Trophoblast cell (in vitro differentiated cells and primary cell): Measurements from ENCODE around the gene SARM1.

ENCODE experiments used
- DNase-seq, 2 donors: peaks; one replicate each; pipeline ENCODE4 v3.0.0-alpha.2; 2016
- H2AFZ ChIP-seq: 2 replicates; pipeline ENCODE4 v1.6.1; 2013; ENCODE audit warnings: low read length, moderate library complexity, mild to moderate bottlenecking; ENCODE audit not compliant: insufficient read depth, poor library complexity
- H2AK5ac ChIP-seq: 2 replicates; pipeline ENCODE4 v1.6.1; 2013; ENCODE audit warnings: mild to moderate bottlenecking, low read length
- H2BK120ac ChIP-seq: 2 replicates; pipeline ENCODE4 v1.6.1; 2013; ENCODE audit warnings: low read length, mild to moderate bottlenecking, moderate library complexity; ENCODE audit not compliant: insufficient read depth, poor library complexity
- H2BK12ac ChIP-seq: 2 replicates; pipeline ENCODE4 v1.6.1; 2013; ENCODE audit warnings: mild to moderate bottlenecking, low read length, moderate library complexity
- H2BK5ac ChIP-seq: 2 replicates; pipeline ENCODE4 v1.6.1; 2013; ENCODE audit warnings: low read length, low read depth, moderate library complexity, mild to moderate bottlenecking; ENCODE audit not compliant: poor library complexity
- H3K14ac ChIP-seq: 2 replicates; pipeline ENCODE4 v1.6.1; 2013; ENCODE audit warnings: mild to moderate bottlenecking, low read length
- H3K18ac ChIP-seq: 2 replicates; pipeline ENCODE4 v1.6.1; 2013; ENCODE audit warnings: mild to moderate bottlenecking, low read length
- H3K23ac ChIP-seq: 2 replicates; pipeline ENCODE4 v1.6.1; 2013; ENCODE audit warnings: low read length
- H3K27ac ChIP-seq: 2 replicates; pipeline ENCODE4 v1.5.1; 2013; ENCODE audit warnings: low read depth, mild to moderate bottlenecking, inconsistent platforms, low read length, moderate library complexity
- H3K27me3 ChIP-seq: 2 replicates; pipeline ENCODE4 v1.6.1; 2013; ENCODE audit warnings: inconsistent platforms, mild to moderate bottlenecking, low read length, moderate library complexity; ENCODE audit not compliant: insufficient read depth
- H3K36me3 ChIP-seq, 2 experiments: 1 replicate in 1 of 2; 2 replicates in 1 of 2; pipeline ENCODE4 v1.6.1; 2013; ENCODE audit warnings: low read length in 2 of 2, mild to moderate bottlenecking in 2 of 2, moderate library complexity in 1 of 2; ENCODE audit not compliant: insufficient read depth in 2 of 2, control insufficient read depth in 1 of 2
- H3K4ac ChIP-seq: 2 replicates; pipeline ENCODE4 v1.6.1; 2013; ENCODE audit warnings: low read depth, mild to moderate bottlenecking, low read length, moderate library complexity
- H3K4me1 ChIP-seq, 2 experiments: 1 replicate in 1 of 2; 2 replicates in 1 of 2; pipeline ENCODE4 v1.6.1; 2013; ENCODE audit warnings: low read length in 2 of 2, mild to moderate bottlenecking in 2 of 2, moderate library complexity in 1 of 2; ENCODE audit not compliant: insufficient read depth in 2 of 2, control insufficient read depth in 1 of 2
- H3K4me2 ChIP-seq: 2 replicates; pipeline ENCODE4 v1.6.1; 2013; ENCODE audit warnings: inconsistent platforms, mild to moderate bottlenecking, low read length, moderate library complexity
- H3K4me3 ChIP-seq: 2 replicates; pipeline ENCODE4 v1.5.1; 2013; ENCODE audit warnings: mild to moderate bottlenecking, low read depth, low read length, inconsistent platforms
- H3K79me1 ChIP-seq: one replicate; pipeline ENCODE4 v1.6.1; 2013; ENCODE audit warnings: low read length
- H3K79me2 ChIP-seq: 2 replicates; pipeline ENCODE4 v1.6.1; 2013; ENCODE audit warnings: low read length, mild to moderate bottlenecking; ENCODE audit not compliant: control insufficient read depth, insufficient read depth, poor library complexity
- H3K9ac ChIP-seq: 2 replicates; pipeline ENCODE4 v1.6.1; 2013; ENCODE audit warnings: mild to moderate bottlenecking, low read length
- H3K9me3 ChIP-seq: 2 replicates; pipeline ENCODE4 v1.6.1; 2013; ENCODE audit warnings: low read depth, mild to moderate bottlenecking, control low read depth, inconsistent platforms, low read length; ENCODE audit not compliant: insufficient read depth
- H4K12ac ChIP-seq: 2 replicates; pipeline ENCODE4 v1.6.1; 2013; ENCODE audit warnings: low read depth, mild to moderate bottlenecking, low read length, moderate library complexity
- H4K8ac ChIP-seq: 2 replicates; pipeline ENCODE4 v1.6.1; 2013; ENCODE audit warnings: low read depth, mild to moderate bottlenecking, low read length, moderate library complexity
- H4K91ac ChIP-seq: one replicate; pipeline ENCODE4 v1.6.1; 2013; ENCODE audit warnings: low read depth, mild to moderate bottlenecking, low read length, moderate library complexity
- WGBS: extraction: QIAGEN DNeasy Blood & Tissue Kit; methylation state at CpG from one replicate; pipeline ENCODE4 v1.1.7; 2013; ENCODE audit warnings: missing lambda C conversion rate; ENCODE audit not compliant: insufficient read length, insufficient coverage; ENCODE audit errors: extremely low coverage; 5-methylcytosine and 5-hydroxymethylcytosine counted together

Gene SARM1

DNA sequence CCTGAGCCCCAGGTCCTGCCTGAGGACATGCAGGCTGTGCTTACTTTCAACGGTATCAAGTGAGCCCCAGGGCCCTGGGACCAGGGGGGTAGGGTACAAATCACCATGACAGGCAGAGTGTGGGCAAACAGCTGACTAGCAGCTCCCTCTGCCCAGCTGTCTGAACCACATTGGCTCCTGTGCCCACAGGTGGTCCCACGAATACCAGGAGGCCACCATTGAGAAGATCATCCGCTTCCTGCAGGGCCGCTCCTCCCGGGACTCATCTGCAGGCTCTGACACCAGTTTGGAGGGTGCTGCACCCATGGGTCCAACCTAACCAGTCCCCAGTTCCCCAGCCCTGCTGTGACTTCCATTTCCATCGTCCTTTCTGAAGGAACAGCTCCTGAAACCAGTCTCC, 24.5 kb downstream of the SARM1 start:
- no peak overlapping the region for H2BK5ac ChIP-seq
- no peak for DNase-seq
- no peak overlapping the region for H3K23ac ChIP-seq
- no peaks in the 10 kb centered on the region for H3K27me3 ChIP-seq
- peak overlapping the region; percentile 26 for H3K14ac ChIP-seq
- no peak overlapping the region for H4K12ac ChIP-seq
- peaks cover 17 to 18% of the 10 kb centered on the region in 2 experiments for H3K4me1 ChIP-seq
- H3K36me3 ChIP-seq = no peaks in the 10 kb centered on the region
- no peak overlapping the region for H3K9ac ChIP-seq
- no peak overlapping the region for H2BK120ac ChIP-seq
- no peak overlapping the region for H3K27ac ChIP-seq
- no peak overlapping the region for H2AK5ac ChIP-seq
- no peak overlapping the region for H2AFZ ChIP-seq
- H3K4me2 ChIP-seq = no peak overlapping the region
- no peaks in the 10 kb centered on the region for H3K9me3 ChIP-seq
- no CpG with 5 or more reads among the region's 6 CpGs for WGBS
- no peaks in the 10 kb centered on the region for H3K79me2 ChIP-seq
- no peak overlapping the region for H3K4me3 ChIP-seq
- no peak overlapping the region for H3K4ac ChIP-seq
- peaks cover 3% of the 10 kb centered on the region for H3K79me1 ChIP-seq
- no peak overlapping the region for H2BK12ac ChIP-seq
- no peak overlapping the region for H3K18ac ChIP-seq
- H4K8ac ChIP-seq = no peak overlapping the region
- no peak overlapping the region for H4K91ac ChIP-seq

DNA sequence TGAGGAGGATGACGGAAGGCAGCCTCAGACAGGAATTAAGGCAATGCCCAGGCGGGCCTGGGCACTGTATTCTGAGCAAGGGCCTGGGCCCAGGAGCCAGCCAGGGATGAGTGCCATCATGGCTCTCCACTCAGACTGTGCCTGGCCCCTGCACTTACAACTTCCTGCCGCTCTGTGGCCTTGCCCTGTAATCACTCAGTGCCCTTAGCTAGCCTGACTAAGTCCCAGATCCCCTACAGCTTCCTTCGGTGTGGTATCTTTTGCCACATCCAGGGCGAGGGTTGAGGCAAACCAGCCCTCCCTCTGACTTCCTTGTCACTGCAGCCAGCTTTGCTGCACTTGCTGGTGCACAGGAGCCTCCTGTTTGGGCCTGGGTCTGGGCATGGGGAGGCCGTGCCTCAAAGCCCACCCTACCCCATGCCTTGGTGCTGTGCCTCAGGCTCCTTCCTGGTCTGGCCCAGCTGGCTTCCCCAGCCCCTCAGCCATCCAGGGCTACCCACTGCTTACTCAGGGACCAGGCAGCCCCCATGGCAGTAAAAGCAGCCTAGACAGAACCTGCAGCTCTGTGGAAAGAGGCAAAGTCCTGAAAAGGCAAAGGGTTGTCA, 25.2 kb downstream of the SARM1 start:
- DNase-seq = no peak
- Histone ChIP-seq H4K8ac (no peak overlapping the region), H3K9me3 (no peaks in the 10 kb centered on the region), H3K36me3 (no peaks in the 10 kb centered on the region), H2BK120ac (no peak overlapping the region), H3K27ac (no peak overlapping the region), H3K27me3 (no peaks in the 10 kb centered on the region), H3K4me1 (peaks cover 17 to 18% of the 10 kb centered on the region in 2 experiments), H3K4ac (no peak overlapping the region), H3K18ac (no peak overlapping the region), H2AK5ac (no peak overlapping the region), H3K9ac (no peak overlapping the region), H3K4me2 (no peak overlapping the region), H2AFZ (no peak overlapping the region), H3K79me1 (peaks cover 3% of the 10 kb centered on the region), H3K79me2 (no peaks in the 10 kb centered on the region), H4K91ac (no peak overlapping the region), H2BK5ac (no peak overlapping the region), H3K4me3 (peak overlapping the region; percentile 23), H2BK12ac (no peak overlapping the region), H3K14ac (no peak overlapping the region), H3K23ac (no peak overlapping the region), H4K12ac (no peak overlapping the region)
- no CpG with 5 or more reads among the region's 6 CpGs for WGBS

DNA sequence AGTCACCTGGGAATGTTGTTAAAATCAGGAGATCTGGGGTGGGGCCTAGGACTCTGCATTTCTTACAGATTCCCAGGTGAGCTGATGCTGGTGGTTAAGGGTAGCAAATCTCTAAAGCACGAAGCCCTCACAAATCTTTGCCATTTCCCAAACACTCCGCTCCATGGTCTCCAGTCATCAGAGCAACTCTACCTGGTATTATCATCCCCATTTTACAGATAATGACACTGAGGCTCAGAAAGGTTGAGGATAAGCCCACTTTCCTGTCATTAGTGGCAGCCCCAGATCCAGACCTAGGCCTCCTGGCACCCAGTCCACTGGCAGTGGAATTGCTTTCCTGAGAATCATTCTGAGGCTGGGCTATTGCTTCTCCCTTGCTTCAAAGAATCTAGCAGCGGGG, 25.8 kb downstream of the SARM1 start:
- DNase-seq = no peak
- Histone ChIP-seq H3K79me1 (peaks cover 3% of the 10 kb centered on the region), H2BK12ac (no peak overlapping the region), H2AFZ (no peak overlapping the region), H3K4me1 (peaks cover 18 to 20% of the 10 kb centered on the region in 2 experiments), H4K12ac (no peak overlapping the region), H3K4me2 (no peak overlapping the region), H3K4ac (no peak overlapping the region), H4K8ac (no peak overlapping the region), H3K79me2 (no peaks in the 10 kb centered on the region), H2AK5ac (no peak overlapping the region), H3K4me3 (no peak overlapping the region), H3K18ac (no peak overlapping the region), H3K23ac (no peak overlapping the region), H4K91ac (no peak overlapping the region), H3K9ac (no peak overlapping the region), H3K9me3 (no peaks in the 10 kb centered on the region), H2BK5ac (no peak overlapping the region), H2BK120ac (no peak overlapping the region), H3K27me3 (no peaks in the 10 kb centered on the region), H3K14ac (no peak overlapping the region), H3K27ac (no peak overlapping the region), H3K36me3 (no peaks in the 10 kb centered on the region)
- WGBS = no CpG with 5 or more reads among the region's 3 CpGs

DNA sequence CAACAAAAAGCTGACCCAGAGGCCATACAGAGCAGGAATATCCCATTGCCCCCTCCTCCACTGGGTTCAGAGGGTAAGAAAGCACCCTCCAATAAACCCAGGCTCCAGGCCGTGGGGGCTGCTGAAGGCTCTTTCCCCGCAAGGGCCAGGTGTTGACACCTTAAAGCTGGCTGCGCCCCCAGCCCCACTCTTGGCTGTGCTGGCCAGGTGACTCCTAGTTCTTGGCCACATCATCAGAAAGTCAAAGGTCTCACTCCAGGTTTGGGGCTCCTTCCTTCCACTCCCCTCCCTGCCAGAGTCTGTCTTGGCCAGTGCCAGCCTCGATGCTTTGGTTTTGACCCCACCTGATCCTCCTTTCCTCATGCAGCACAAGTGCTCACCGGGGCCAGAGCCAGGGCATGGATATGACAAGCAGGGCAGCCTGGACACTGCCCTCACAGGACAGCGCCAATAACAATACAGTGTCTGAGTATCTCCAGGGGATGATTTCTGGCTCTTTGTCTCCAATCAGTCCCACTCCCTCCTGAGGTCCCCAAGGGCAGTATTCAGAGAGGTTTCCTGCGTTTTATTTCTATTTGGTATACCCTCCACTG, 26.3 kb downstream of the SARM1 start:
- Histone ChIP-seq H4K12ac (no peak overlapping the region), H3K9ac (no peak overlapping the region), H3K4ac (no peak overlapping the region), H3K4me3 (no peak overlapping the region), H3K18ac (no peak overlapping the region), H2AFZ (no peak overlapping the region), H3K27me3 (no peaks in the 10 kb centered on the region), H2BK120ac (no peak overlapping the region), H2BK5ac (no peak overlapping the region), H3K23ac (no peak overlapping the region), H3K4me2 (no peak overlapping the region), H3K4me1 (peaks cover 18 to 20% of the 10 kb centered on the region in 2 experiments), H2BK12ac (no peak overlapping the region), H3K9me3 (no peaks in the 10 kb centered on the region), H3K36me3 (peaks cover 0 to 2% of the 10 kb centered on the region in 2 experiments), H3K79me1 (peaks cover 3% of the 10 kb centered on the region), H3K27ac (no peak overlapping the region), H3K79me2 (no peaks in the 10 kb centered on the region), H3K14ac (no peak overlapping the region), H4K91ac (no peak overlapping the region), H4K8ac (no peak overlapping the region), H2AK5ac (peak overlapping the region; percentile 19)
- no CpG with 5 or more reads among the region's 7 CpGs for WGBS
- no peak for DNase-seq
